EL (cell line): ENCODE results near the gene SHROOM1.

Experiments used
- DNase-seq: peaks from one replicate; pipeline ENCODE4 v3.0.0-alpha.2; 2016

SHROOM1 gene

GRCh38 chr5:132849347-132849746 is 18.9 kb upstream of the SHROOM1 start:
- DNase-seq: no peak

- no peak for DNase-seq
Observed at GRCh38 chr5:132848270-132848669, 17.8 kb upstream of the SHROOM1 start.

GRCh38 chr5:132841305-132841704 is 10.9 kb upstream of the SHROOM1 start:
- DNase-seq: peak; percentile 64

DNA sequence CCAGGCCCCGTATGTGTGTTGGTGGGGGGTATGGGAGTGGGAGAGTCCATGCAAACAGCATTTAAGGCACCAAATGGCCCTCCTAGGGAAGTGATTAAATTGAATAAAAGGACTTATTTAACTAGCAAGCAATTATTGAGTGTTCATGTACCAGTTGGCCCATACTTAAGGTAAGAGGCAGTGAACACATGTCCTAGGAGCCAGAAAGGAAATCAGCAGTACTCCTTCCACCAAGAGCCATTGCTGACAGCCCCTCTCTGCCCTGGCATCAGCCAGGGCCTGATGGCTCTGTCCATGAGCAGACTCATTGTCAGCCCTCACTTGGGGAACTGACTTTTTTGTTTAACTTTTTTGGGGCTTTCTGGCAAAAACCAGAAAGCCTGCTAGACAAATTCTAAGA is 10.4 kb upstream of the SHROOM1 start:
- no peak for DNase-seq

DNA sequence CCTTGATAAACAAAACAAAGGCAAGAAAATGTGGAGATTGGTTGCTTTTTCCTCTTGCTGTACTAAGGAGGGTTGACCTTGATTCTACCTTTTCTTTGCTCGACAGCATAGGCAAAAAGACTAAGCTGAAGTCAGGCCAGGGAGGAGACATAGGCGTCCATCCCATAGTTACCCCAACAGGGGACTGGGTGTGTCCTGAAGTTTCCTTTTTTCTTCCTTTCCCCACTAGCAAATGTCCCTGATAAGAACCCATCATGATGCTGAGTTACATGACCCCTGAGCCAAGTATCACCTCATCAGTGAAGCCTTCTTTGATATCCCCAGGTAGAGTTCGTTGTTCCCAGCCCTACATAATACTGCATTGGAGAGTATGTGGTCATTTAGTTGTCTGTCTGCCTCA is 9.9 kb upstream of the SHROOM1 start:
- DNase-seq: no peak

DNA sequence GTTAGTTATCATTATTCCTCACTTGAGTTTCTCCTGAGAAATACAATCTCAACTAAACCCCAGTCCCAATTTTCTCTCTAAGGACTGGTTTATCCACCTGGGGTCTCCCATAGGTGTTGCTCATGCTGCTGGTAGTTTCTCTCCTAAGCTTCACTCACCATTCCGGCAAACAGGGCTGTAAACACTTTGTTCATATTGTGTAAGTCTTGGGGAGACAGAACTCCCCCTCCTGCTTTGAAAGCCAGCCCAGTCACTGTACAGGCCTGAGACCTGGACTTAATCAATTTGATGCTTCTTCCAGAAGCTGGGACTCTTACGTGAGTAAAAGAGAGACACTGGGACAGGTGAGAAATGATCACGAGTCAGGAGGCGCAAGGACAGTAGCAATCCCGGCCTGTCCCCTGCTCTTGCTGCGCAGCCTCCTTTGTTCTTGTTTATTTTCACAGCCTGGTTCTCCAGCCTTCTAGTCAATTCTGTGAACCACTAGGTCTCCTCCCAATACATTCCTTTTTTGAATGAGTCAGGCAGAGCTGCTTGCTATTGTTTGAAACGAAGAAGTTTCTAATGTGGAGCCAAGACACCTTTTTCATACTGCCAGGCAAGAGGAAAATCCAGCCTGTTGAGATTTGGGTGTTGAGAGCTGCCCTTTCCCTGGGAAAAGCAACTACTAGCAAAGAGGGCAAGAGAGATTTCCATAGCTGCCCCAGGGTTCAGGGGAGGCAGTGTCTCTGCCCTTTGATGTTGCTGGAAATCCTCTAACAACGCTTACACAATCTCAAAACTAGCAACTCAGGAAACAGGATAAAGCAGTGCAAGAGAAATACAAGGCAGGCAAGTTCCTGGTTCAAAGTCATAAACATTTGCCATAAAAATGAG is 9.2 kb upstream of the SHROOM1 start:
- peak; percentile 62 for DNase-seq

GRCh38 chr5:132838516-132839282 is 8.3 kb upstream of the SHROOM1 start:
- no peak for DNase-seq

DNA sequence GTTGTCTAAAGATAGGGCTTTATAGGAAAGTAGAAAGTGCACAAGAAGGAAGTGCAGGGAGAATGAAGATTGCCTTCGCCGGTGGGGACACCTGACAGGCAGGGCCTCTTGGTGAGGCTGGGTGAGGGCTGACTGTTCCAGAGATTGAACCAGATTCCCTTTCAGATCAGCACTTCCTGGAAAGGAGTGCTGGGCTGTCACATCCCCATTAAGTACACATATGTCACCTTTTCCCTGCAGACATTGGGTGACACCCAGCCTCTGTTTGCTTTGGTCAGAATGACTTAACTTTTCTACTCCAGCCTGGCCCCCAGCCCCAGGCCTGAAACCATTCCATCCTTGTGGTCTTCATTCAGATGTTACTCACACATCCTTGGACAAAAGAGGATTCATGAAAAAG is 7.4 kb upstream of the SHROOM1 start:
- no peak for DNase-seq

GRCh38 chr5:132836852-132837251 is 6.4 kb upstream of the SHROOM1 start:
- DNase-seq: no peak

DNA sequence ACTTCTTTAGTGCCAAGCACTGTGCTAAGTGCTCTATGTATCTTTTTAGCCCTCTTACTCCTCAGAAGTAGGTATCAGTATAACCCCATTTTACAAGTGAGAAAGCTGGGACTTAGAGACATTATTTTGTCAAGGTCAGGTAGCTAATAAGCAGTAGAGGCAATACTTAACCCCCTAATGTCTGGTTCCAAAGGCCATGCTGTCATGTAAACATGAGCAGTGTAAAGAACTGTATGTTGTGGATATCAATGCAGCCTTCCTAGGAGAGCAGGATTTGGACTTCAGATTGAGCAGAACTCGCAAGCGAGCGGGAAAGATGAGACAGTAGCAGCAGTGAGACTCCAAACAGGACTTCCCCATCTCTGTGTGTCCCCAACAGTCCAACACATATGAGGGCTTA is 3.6 kb upstream of the SHROOM1 start:
- DNase-seq: no peak

- no peak for DNase-seq
Observed at GRCh38 chr5:132832612-132833011, 2.2 kb upstream of the SHROOM1 start.

GRCh38 chr5:132831095-132831860 is 831 bp upstream of the SHROOM1 start:
- DNase-seq: no peak

DNA sequence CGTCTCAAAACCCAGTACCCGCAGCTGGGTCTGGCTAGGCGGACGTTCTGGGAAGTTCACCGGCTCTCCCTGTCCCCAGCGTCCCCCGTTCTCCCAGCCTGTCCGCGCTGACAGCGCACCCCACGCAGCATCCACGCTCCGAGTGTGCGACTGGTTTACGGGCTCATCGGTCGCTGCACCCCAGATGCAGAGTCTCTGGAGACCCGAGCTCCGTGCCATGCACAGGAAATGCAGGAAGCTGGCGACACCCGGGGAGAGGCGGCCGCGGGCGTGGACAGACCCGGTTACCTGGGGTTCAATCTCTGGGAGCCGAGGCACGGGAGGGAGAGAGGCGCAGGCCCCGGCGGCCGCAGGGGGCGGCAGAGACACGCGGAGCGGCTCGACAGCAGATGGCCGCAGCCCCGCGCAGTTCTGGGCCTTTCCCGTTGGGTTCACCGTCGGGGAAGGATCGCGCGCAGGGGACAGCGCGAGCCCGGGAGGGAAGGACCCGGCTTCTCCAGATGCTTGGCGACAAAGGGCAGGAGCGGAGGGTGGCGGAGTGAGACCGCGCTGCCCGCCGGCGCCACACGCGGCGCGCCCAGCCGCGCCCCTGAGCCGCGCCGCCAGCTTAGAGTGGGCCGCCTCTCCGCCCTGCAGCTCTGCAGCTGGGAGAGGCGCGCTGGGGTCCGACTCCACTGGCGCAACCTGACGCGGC is 558 bp downstream of the SHROOM1 start:
- peak; percentile 76 for DNase-seq

DNA sequence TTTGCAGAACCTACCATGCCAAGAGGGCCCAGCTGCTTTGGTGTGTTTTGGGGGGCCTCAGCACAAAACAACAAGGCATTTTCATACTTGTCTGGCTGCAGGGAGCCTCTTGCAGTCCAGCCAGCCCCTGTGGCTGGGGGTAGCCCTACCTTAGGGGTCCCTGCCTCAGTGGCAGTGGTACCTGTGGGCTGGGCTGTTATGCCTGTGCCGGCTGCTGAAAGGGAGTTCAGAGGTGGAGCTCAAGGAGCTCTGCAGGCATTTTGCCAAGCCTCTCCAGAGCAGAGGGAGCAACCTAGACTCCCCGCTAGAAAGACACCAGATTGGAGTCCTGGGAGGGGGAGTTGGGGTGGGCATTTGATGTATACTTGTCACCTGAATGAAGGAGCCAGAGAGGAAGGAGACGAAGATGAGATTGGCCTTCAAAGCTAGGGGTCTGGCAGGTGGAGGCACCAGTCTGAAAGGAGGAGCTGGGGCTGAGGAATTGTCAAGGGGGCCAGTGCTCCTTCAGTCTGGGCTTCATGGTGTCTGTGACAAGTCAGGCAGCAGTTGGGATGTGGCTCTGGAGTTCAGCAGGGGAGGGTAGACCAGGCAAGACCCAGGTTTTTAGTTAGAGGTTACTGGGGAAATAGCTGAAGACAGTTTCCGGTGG is 1.5 kb downstream of the SHROOM1 start:
- DNase-seq: no peak

- no peak for DNase-seq
Observed at GRCh38 chr5:132827943-132828673, 2.3 kb downstream of the SHROOM1 start.

DNA sequence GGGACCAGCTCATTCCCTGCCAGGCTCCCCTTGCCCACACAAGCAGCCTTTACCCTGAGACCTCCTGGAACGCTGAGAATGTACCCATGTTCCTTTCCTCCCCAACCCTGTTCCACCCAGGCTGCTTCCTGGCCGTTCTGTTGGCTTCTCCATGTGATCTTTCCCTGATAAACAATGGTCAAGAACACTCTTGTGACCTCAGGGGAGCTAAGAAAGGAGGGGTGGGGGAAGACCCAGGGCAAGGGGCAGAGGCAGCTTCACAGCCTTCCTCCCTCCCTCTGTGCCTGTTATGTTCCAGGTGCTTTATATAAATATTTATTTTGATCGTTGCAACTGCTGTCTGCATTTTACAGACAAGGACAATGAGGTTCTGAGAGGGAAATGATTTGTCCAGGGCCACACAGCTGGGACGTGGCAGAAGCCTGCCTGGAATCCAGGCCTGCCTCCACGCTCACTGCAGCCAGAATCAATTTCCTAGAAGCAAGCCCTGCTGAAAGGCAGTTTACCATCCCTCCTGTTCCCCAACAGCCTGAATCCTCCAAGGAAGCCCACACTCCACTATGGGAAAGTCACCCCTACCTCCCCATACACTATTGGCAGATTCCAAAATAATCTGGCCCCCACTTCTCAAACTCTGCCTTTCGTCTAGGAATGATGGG is 3.9 kb downstream of the SHROOM1 start:
- no peak for DNase-seq

DNA sequence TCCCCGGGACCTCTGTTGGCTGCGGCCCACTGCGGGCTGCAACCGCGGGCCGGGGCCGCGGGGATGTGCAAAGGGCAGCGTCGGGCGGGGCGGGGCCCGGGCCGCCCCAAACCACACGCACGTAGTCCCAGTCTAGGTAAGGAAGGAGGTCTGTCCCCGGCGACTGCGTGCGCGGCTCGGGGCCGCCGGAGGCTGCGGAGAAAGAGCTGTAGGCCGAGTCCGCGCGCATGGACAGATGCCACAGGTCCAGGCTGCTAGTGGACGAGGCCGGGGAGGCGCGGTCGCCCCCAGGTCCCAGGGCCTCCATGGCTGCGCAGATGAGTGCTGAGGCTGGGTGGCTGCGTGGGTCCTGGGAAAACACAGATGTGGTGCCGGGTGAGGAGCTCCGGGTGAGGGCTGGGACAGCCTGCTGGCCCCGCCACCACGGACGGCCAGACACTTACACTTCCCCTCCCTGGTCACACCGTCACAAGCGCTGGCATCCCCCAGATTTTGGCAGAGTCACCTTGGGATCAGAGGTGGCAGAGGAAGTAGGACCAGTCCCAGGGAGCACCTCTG is 4.5 kb downstream of the SHROOM1 start:
- DNase-seq: no peak

GRCh38 chr5:132825033-132825833 is 5.2 kb downstream of the SHROOM1 start:
- no peak for DNase-seq

DNA sequence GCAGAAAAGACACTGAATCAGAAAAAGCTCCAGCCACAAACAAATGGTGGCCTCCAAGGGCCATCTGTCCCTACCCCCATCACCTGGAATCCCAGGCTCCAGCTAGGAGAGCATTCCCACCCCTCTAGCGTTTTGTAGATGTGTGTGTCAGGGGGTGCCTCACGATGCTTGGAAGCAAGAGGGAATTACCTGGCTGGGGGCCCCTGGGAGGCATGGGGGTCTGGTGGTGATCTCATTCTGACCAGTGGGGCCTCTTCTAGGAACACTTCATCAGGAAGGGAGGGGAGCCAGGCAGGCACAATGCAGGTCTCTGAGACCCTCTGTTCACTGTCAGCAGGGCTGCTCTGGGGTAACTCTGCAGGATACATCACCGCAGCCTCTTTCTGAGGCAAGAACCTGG is 6.0 kb downstream of the SHROOM1 start:
- no peak for DNase-seq
